ENCODE measurements around the gene POLR2J3.
"Not testable (repeated sequence)": the region's sequence is repeated elsewhere in the genome, so short reads cannot be mapped to it uniquely, and the experiment has no call there.

DNA sequence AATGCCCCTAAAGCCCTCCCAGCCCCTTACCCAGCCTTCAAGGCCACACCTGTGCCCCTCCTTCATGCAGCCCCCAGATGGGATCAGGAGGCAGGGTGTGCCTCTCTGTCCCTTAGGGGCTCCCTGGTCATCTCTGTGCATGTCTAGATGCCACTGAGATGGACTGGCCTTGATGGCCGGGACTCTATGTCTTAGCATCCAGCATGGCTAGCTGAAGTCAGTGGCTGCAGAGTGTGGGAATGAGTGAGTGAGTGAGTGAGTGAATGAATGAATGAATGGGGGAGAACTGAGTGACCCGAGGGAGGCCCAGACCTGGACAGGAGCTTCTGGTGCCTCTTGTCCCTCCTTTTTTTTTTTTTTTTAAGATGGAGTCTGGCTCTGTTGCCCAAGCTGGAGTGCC lies 40.3 kb downstream of the POLR2J3 start:
- TF ChIP-seq, protein P1, sequence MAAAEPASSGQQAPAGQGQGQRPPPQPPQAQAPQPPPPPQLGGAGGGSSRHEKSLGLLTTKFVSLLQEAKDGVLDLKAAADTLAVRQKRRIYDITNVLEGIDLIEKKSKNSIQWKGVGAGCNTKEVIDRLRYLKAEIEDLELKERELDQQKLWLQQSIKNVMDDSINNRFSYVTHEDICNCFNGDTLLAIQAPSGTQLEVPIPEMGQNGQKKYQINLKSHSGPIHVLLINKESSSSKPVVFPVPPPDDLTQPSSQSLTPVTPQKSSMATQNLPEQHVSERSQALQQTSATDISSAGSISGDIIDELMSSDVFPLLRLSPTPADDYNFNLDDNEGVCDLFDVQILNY (CRISPR knock-in tag; IDR thresholded peaks at IDR 0.05) = not testable (repeated sequence)
- TF ChIP-seq, protein P2, sequence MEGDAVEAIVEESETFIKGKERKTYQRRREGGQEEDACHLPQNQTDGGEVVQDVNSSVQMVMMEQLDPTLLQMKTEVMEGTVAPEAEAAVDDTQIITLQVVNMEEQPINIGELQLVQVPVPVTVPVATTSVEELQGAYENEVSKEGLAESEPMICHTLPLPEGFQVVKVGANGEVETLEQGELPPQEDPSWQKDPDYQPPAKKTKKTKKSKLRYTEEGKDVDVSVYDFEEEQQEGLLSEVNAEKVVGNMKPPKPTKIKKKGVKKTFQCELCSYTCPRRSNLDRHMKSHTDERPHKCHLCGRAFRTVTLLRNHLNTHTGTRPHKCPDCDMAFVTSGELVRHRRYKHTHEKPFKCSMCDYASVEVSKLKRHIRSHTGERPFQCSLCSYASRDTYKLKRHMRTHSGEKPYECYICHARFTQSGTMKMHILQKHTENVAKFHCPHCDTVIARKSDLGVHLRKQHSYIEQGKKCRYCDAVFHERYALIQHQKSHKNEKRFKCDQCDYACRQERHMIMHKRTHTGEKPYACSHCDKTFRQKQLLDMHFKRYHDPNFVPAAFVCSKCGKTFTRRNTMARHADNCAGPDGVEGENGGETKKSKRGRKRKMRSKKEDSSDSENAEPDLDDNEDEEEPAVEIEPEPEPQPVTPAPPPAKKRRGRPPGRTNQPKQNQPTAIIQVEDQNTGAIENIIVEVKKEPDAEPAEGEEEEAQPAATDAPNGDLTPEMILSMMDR (IDR thresholded peaks at IDR 0.05) = not testable (repeated sequence)
- not testable (repeated sequence) for TF ChIP-seq CREB1 (CRISPR knock-in tag; IDR thresholded peaks at IDR 0.05); ZNF232 (CRISPR knock-in tag; IDR thresholded peaks at IDR 0.05); ZNF138 (CRISPR knock-in tag; conservative IDR thresholded peaks at IDR 0.05); GRHL2 (CRISPR knock-in tag; IDR thresholded peaks at IDR 0.05; ENCODE audit: insufficient replicate concordance, severe bottlenecking); RORB (CRISPR knock-in tag; IDR thresholded peaks at IDR 0.05); NFYB (CRISPR knock-in tag; conservative IDR thresholded peaks at IDR 0.05; ENCODE audit: low read depth)
- TF ChIP-seq, protein P3, sequence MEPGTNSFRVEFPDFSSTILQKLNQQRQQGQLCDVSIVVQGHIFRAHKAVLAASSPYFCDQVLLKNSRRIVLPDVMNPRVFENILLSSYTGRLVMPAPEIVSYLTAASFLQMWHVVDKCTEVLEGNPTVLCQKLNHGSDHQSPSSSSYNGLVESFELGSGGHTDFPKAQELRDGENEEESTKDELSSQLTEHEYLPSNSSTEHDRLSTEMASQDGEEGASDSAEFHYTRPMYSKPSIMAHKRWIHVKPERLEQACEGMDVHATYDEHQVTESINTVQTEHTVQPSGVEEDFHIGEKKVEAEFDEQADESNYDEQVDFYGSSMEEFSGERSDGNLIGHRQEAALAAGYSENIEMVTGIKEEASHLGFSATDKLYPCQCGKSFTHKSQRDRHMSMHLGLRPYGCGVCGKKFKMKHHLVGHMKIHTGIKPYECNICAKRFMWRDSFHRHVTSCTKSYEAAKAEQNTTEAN (CRISPR knock-in tag; IDR thresholded peaks at IDR 0.05) = not testable (repeated sequence)
- TF ChIP-seq, protein P4, sequence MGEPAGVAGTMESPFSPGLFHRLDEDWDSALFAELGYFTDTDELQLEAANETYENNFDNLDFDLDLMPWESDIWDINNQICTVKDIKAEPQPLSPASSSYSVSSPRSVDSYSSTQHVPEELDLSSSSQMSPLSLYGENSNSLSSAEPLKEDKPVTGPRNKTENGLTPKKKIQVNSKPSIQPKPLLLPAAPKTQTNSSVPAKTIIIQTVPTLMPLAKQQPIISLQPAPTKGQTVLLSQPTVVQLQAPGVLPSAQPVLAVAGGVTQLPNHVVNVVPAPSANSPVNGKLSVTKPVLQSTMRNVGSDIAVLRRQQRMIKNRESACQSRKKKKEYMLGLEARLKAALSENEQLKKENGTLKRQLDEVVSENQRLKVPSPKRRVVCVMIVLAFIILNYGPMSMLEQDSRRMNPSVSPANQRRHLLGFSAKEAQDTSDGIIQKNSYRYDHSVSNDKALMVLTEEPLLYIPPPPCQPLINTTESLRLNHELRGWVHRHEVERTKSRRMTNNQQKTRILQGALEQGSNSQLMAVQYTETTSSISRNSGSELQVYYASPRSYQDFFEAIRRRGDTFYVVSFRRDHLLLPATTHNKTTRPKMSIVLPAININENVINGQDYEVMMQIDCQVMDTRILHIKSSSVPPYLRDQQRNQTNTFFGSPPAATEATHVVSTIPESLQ (CRISPR knock-in tag; IDR thresholded peaks at IDR 0.05) = not testable (repeated sequence)

Data from WTC11 (cell line).